A172 (cell line): ENCODE measurements around the gene EPHB1. TPM values are rescaled to one million over a fixed set of nuclear protein-coding genes. Genes with fewer than 3 reads are reported as not detected.

ENCODE experiments used
- total RNA-seq: library from RNA; depleted of rRNA; stranded (reverse); fragments of >200 nt; shearing (Covaris generic); gene quantifications from 2 replicates; pipeline ENCODE4 v1.2.3, GENCODE V29; 2014; rRNA removed

The EPHB1 gene
- total RNA-seq, 1 experiment from 2014 or later: not detected

Other genes with a start within 250 kb of the EPHB1 start
- gene KY, start 144.2 kb upstream of the EPHB1 start, total RNA-seq: not detected in 2 replicates